Mucosa of descending colon (tissue), 3 donors: ENCODE results near the gene TLE7. TPM values are rescaled to one million over a fixed set of nuclear protein-coding genes. Genes with fewer than 3 reads are reported as not detected.

ENCODE experiments used
- ATAC-seq: fragments of 200-7000 bp; cut with Tn5 transposase; one replicate; pipeline ENCODE4 v1.9.1; 2020; ENCODE audit warnings: mild to moderate bottlenecking, moderate library complexity
- DNase-seq, 3 donors: peaks; one replicate each; pipeline ENCODE4 v3.0.0-alpha.2; 2020
- H3K36me3 ChIP-seq: fragments of 200-600 bp; one replicate; pipeline ENCODE4 v1.8.0; 2021; ENCODE audit warnings: low read depth, mild to moderate bottlenecking
- H3K4me1 ChIP-seq: fragments of 200-600 bp; one replicate; pipeline ENCODE4 v1.8.0; 2021; ENCODE audit warnings: low read depth, mild to moderate bottlenecking
- H3K4me3 ChIP-seq: fragments of 200-600 bp; one replicate; pipeline ENCODE4 v1.8.0; 2021; ENCODE audit warnings: mild to moderate bottlenecking
- H3K9me3 ChIP-seq: fragments of 200-600 bp; one replicate; pipeline ENCODE4 v1.8.0; 2021; ENCODE audit warnings: mild to moderate bottlenecking
- CTCF ChIP-seq: fragments of 200-600 bp; IDR thresholded peaks from one replicate; pipeline ENCODE4 v1.8.0; 2022; ENCODE audit warnings: antibody characterized with exemption, mild to moderate bottlenecking
- intact Hi-C, 2 donors: fragments of 100-400 bp; cut with DNase I in 1 of 2; cut with micrococcal nuclease in 1 of 2; formaldehyde crosslinking; loops; one replicate each; pipeline versions ENCODE4 v1.11.0 to v1.11.1; 2022; cut with DNase I, micrococcal nuclease
- total RNA-seq, 3 donors: library from RNA; stranded (reverse); fragmentation: NEBNext Ultra II Directional in 2 of 3; extraction: Animal tissue kit (Norgen Biotek cat#: 25700) in 2 of 3; gene quantifications; one replicate each; pipeline versions ENCODE4 v1.2.1 to v1.2.4, GENCODE V29; 2021 to 2023
- donor health status: DM: no; HTN: no; CAD: no; lungs with moderate emphysema.
- donor health status: DM: no; HTN: no; CAD: no.
- donor health status: DM: no; HTN: yes; CAD: no.

TLE7 gene
- total RNA-seq, 3 donors from 2014 or later, result not detected

GRCh38 chr16:71448274-71448866 lies 6.5 kb upstream of the TLE7 start:
- H3K4me1 ChIP-seq, result no peaks in the 10 kb centered on the region
- peaks cover 96% of the 10 kb centered on the region for H3K9me3 ChIP-seq
- H3K36me3 ChIP-seq, result peaks cover 30% of the 10 kb centered on the region
- TF ChIP-seq CTCF, result no peak
- intact Hi-C loops, result no loop called here
- ATAC-seq (no peak), DNase-seq (no peak)
- no peak overlapping the region for H3K4me3 ChIP-seq

GRCh38 chr16:71443714-71444113 lies 1.9 kb upstream of the TLE7 start:
- TF ChIP-seq CTCF, result no peak
- peaks cover 4% of the 10 kb centered on the region for H3K36me3 ChIP-seq
- DNase-seq (no peak), ATAC-seq (no peak)
- no peaks in the 10 kb centered on the region for H3K4me1 ChIP-seq
- H3K9me3 ChIP-seq, result peaks cover 61% of the 10 kb centered on the region
- intact Hi-C loops, result no loop called here
- H3K4me3 ChIP-seq, result no peak overlapping the region

GRCh38 chr16:71441348-71442050 lies 355 bp downstream of the TLE7 start:
- intact Hi-C loops, result no loop called here
- Histone ChIP-seq H3K4me1 (no peaks in the 10 kb centered on the region), H3K36me3 (no peaks in the 10 kb centered on the region), H3K4me3 (no peak overlapping the region), H3K9me3 (peaks cover 39% of the 10 kb centered on the region)
- DNase-seq (no peak), ATAC-seq (no peak)
- peak; percentile 7 for TF ChIP-seq CTCF

- no peak for TF ChIP-seq CTCF
- no peak for DNase-seq
- H3K4me3 ChIP-seq, result no peak overlapping the region
- peaks cover 32% of the 10 kb centered on the region for H3K9me3 ChIP-seq
- no peaks in the 10 kb centered on the region for H3K36me3 ChIP-seq
- ATAC-seq, result no peak
- intact Hi-C loops, result no loop called here
- no peaks in the 10 kb centered on the region for H3K4me1 ChIP-seq
Observed at GRCh38 chr16:71440669-71441347, 1.0 kb downstream of the TLE7 start.

- DNase-seq (no peak), ATAC-seq (no peak)
- intact Hi-C loops, result no loop called here
- H3K4me3 ChIP-seq, result no peak overlapping the region
- H3K4me1 ChIP-seq, result no peaks in the 10 kb centered on the region
- TF ChIP-seq CTCF, result no peak
- H3K9me3 ChIP-seq, result peaks cover 19% of the 10 kb centered on the region
- H3K36me3 ChIP-seq, result no peaks in the 10 kb centered on the region
Observed at GRCh38 chr16:71439523-71439922, 2.3 kb downstream of the TLE7 start.
